GM21515 (cell line): ENCODE measurements around the gene TIA1.
"Not testable (repeated sequence)": the region's sequence is repeated elsewhere in the genome, so short reads cannot be mapped to it uniquely, and the experiment has no call there.

ENCODE experiments used
- ATAC-seq: cut with Tn5 transposase; IDR thresholded peaks from one replicate; pipeline ENCODE4 v1.9.1; 2021; ENCODE audit not compliant: unreplicated experiment

The TIA1 gene, protein sequence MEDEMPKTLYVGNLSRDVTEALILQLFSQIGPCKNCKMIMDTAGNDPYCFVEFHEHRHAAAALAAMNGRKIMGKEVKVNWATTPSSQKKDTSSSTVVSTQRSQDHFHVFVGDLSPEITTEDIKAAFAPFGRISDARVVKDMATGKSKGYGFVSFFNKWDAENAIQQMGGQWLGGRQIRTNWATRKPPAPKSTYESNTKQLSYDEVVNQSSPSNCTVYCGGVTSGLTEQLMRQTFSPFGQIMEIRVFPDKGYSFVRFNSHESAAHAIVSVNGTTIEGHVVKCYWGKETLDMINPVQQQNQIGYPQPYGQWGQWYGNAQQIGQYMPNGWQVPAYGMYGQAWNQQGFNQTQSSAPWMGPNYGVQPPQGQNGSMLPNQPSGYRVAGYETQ

GRCh38 chr2:70248181-70248847 is at the start of gene TIA1:
TIA1 (minus strand) TSS chr2:70248628; CDS start chr2:70248430, 198 bp downstream.
- peak; percentile 96 for ATAC-seq

DNA sequence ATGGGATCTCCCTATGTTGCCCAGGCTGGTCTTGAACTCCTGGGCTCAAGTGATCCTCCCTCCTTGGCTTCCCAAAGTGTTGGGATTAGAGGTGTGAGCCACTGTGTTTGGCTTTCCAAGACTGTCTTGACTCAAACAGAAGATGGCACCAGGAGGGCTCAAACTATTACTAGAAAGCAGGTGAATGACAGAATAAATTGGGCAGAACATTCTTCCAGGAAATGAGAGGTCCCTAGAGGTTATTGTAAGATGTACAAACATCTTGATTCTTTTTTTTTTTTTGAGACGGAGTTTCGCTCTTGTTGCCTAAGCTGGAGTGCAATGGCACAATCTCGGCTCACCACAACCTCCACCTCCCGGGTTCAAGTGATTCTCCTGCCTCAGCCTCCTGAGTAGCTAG is 49.4 kb upstream of the TIA1 start:
- not testable (repeated sequence) for ATAC-seq

GRCh38 chr2:70283500-70284191 is 35.2 kb upstream of the TIA1 start:
- no peak for ATAC-seq

- ATAC-seq = no peak
Observed at GRCh38 chr2:70282439-70282838, 34.0 kb upstream of the TIA1 start.

- no peak for ATAC-seq
Observed at GRCh38 chr2:70280242-70280798, 31.9 kb upstream of the TIA1 start.

DNA sequence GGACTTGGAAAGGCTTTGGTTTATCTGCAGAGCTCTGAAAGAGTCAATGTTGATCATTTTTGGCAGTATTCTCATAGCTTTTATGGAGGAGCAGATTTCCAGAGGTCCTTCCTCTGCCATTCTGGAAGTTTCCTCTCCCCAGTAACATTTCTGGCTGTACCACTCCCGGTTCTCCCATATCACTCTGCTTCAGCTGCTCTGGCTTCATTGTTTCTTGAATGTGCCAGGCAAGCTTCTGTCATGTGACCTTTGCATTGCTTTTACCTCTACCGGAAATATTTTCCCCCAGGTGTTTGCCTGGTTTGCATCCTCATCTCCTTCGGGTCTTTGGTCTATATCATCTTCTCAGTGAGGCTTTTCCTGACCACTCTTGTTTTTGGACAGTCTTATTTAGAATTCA is 21.9 kb upstream of the TIA1 start:
- no peak for ATAC-seq

GRCh38 chr2:70269422-70270302 is 21.2 kb upstream of the TIA1 start:
- ATAC-seq = not testable (repeated sequence)

DNA sequence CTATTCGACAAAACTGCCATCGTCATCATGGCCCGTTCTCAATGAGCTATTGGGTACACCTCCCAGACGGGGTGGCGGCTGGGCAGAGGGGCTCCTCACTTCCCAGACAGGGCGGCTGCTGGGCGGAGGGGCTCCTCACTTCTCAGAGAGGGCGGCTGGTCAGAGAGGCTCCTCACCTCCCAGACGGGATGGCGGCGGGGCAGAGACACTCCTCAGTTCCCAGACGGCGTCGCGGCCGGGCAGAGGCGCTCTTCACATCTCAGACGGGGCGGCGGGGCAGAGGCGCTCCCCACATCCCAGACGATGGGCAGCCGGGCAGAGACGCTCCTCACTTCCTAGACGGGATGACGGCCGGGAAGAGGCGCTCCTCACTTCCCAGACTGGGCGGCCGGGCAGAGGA is 18.5 kb upstream of the TIA1 start:
- ATAC-seq = not testable (repeated sequence)

DNA sequence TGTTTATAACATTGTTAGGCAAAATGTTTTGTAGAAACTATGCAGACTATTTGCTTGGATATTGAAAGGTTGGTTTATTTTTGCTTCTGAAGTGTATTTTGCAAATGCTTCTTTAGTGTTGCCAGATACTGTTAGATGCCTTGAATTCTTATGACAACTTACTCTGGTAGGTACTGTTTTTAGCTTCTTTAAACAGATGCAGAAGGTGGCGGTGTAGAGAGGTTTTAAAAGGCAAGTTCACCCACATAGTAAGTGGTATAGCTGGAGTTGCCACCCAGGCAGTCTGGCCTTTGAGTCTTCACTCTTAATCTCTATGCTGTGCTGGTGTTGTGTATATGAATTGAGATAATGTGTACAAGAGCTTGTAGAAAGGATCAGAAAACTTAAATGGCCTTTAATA is 13.1 kb upstream of the TIA1 start:
- ATAC-seq = no peak

- no peak for ATAC-seq
Observed at GRCh38 chr2:70258532-70258875, 10.1 kb upstream of the TIA1 start.

GRCh38 chr2:70255637-70256314 is 7.3 kb upstream of the TIA1 start:
- no peak for ATAC-seq

DNA sequence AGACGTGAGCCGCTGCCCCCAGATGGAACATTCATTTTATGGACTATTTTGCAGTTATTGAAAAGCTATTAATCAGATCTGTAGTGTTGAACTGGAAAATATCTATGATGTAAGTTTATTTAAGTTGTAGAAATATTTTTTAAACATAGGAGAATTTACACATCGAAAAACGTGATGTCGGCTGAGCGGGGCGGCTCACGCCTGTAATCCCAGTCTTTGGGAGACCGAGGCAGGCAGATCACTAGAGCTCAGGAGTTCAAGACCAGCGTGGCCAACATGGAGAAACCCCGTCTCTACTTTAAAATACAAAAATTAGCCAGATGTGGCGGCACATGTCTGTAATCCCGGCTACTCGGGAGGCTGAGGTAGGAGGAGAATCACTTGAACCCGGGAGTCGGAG is 2.0 kb upstream of the TIA1 start:
- no peak for ATAC-seq

DNA sequence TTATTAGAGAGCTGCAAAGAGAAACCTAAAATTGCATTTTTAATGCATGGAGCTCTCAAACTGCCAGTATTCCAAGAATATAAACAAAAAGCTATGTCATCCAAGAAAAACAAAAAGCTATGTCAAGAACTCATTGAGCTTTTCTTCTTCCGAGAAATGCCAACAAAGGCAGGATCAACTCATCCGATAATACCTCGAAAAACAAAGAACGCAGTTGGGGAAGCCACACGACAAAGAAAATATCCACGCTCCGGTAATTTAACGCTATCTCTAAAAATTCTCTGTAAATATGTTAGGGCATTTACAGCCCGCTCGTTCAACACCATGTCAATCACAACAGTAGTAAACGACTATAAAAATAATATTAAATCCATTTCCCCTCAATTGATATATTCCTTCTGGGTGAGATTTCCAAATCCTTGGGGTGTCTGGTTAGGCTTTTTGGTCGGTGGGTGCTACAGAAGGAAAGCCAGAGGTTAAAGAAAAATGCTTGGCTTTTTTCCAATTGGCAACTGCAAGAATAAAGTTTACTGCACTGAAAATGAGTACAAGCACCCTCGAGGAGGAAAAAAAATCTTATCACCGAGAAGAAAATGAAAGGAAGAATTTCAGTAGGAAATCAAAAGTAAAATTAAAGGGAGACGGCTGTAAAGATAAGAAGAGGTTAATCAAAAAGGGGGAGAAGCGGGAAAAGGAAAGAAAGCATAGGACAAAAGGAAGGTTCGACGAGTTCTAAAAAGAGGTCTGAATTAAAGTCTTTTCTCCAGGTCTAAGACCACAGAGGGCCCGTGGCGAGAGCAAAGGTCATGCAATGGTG is 856 bp downstream of the TIA1 start:
- no peak for ATAC-seq

DNA sequence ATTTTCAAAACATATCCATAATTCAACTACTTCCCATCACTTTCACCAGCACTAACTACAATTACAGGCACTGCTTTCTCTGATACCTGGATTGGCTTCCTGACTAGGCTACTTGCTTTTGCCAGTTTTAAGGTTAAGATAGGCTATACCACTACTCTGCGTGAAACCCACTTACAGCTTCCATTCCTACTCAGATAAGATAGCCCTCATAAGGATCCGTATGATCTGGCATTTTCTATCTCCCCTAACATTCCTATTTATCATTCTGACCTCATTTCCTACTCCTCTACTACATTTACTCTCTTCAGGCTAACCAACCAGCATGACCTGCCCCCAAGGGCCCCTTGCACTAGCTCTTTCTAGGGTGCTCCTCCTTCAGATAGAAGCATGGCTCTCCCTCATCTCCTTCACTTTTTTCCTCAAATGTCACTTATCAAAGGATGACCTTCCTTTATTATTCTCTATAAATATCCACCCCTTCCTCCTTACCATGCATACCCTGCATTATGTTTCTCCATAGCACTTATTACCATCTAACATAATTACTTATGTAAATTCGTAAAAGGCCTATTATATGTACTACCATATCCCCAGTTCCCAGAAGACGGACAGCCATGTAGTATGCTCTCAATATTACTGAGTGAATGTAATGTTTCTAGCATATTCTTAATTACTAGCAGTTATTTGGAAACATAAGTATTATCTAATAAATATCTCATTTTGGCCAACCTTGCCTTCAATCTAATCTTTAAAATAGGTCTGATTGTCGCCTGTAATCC is 4.4 kb downstream of the TIA1 start:
- ATAC-seq = no peak

DNA sequence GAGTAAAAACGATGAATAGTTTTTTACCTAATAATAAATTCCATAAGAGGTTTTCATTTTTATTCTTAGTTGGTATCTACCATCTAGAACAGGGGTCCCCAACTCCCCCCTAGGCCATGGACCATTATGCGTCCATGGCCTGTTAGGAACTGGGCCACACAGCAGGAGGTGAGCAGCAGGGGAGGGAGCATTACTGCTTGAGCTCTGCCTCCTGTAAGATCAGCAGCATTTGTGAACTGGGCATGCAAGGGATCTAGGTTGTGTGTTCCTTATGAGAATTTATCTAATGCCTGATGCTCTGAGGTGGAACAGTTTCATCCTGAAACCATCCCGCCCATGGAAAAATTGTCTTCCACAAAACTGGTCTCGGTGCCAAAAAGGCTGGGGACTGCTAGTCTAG is 5.9 kb downstream of the TIA1 start:
- ATAC-seq = no peak

DNA sequence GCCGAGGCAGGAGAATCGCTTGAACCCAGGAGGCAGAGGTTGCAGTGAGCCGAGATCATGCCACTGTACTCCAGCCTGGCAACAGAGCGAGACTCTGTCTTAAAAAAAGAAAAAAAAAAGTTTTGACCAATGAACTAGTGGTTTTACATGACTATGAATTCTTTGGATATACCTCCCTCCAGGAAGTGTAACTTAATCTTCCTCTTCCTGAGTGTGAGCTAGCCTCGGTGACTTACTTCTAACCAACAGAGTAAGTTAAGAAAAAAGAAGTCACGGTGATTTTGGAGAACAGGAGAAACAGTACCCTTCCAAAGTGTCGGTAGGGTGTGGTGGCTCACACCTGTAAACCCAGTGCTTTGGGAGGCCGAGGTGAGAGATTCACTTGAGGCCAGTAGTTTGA is 7.1 kb downstream of the TIA1 start:
- no peak for ATAC-seq

GRCh38 chr2:70240599-70240998 is 7.8 kb downstream of the TIA1 start:
- ATAC-seq = no peak

GRCh38 chr2:70233926-70234325 is 14.5 kb downstream of the TIA1 start:
- no peak for ATAC-seq

- no peak for ATAC-seq
Observed at GRCh38 chr2:70226781-70227180, 21.6 kb downstream of the TIA1 start.
